H1 (cell line): ENCODE data around the gene RBM44. TPM values are rescaled to one million over a fixed set of nuclear protein-coding genes. Genes with fewer than 3 reads are reported as not detected.

Source experiments
- CHD1 ChIP-seq: IDR thresholded peaks from 2 replicates; pipeline ENCODE4 v1.6.1; 2012; ENCODE audit warnings: low read depth, low read length, improper control_type of control experiment
- GABPA ChIP-seq: IDR thresholded peaks from 2 replicates; pipeline ENCODE4 v1.6.1; 2011; ENCODE audit warnings: mild to moderate bottlenecking, low read length, moderate library complexity, borderline replicate concordance; ENCODE audit not compliant: insufficient read depth
- JUN ChIP-seq: IDR thresholded peaks from 2 replicates; pipeline ENCODE4 v1.6.1; 2011; ENCODE audit warnings: low read depth, mild to moderate bottlenecking, improper control_type of control experiment, low read length
- JUND ChIP-seq: IDR thresholded peaks from 2 replicates; pipeline ENCODE4 v1.6.1; 2011; ENCODE audit warnings: mild to moderate bottlenecking, improper control_type of control experiment, low read length
- KDM5A ChIP-seq: fragments of 200-600 bp; IDR thresholded peaks from 2 replicates; pipeline ENCODE4 v1.7.1; 2012; ENCODE audit warnings: mild to moderate bottlenecking, low read length, inconsistent platforms, mixed read lengths
- SIX5 ChIP-seq: IDR thresholded peaks from 2 replicates; pipeline ENCODE4 v1.6.1; 2011; ENCODE audit warnings: mild to moderate bottlenecking, low read depth, low read length
- YY1 ChIP-seq: IDR thresholded peaks from 2 replicates; pipeline ENCODE4 v1.6.1; 2011; ENCODE audit warnings: low read depth, mild to moderate bottlenecking, low read length
- polyA plus RNA-seq, 7 experiments: library from polyadenylated mRNA; depleted of rRNA in 3 of 7; stranded (reverse) in 5 of 7; unstranded in 2 of 7; fragments of >200 nt in 5 of 7; fragments of 200-250 nt in 2 of 7; gene quantifications; 1 replicate in 5 of 7; 2 replicates in 1 of 7; 4 replicates in 1 of 7; pipeline versions ENCODE4 v1.2.1 to v1.2.3, GENCODE V29; 2011 to 2013; ENCODE audit warnings: missing spikeins in 2 of 7, mixed read lengths in 2 of 7
- total RNA-seq: library from RNA; stranded (reverse); fragmentation: NEBNext Ultra II Directional; extraction: Animal tissue kit (Norgen Biotek cat#: 25700); gene quantifications from 2 replicates; pipeline ENCODE4 v1.2.1, GENCODE V29; 2021

The RBM44 gene
- total and polyA plus RNA-seq, 2 of the 8 experiments (the other 6 are each of a cell fraction or from before 2014, with no cell fraction given), result 0.12 to 0.43 TPM

DNA sequence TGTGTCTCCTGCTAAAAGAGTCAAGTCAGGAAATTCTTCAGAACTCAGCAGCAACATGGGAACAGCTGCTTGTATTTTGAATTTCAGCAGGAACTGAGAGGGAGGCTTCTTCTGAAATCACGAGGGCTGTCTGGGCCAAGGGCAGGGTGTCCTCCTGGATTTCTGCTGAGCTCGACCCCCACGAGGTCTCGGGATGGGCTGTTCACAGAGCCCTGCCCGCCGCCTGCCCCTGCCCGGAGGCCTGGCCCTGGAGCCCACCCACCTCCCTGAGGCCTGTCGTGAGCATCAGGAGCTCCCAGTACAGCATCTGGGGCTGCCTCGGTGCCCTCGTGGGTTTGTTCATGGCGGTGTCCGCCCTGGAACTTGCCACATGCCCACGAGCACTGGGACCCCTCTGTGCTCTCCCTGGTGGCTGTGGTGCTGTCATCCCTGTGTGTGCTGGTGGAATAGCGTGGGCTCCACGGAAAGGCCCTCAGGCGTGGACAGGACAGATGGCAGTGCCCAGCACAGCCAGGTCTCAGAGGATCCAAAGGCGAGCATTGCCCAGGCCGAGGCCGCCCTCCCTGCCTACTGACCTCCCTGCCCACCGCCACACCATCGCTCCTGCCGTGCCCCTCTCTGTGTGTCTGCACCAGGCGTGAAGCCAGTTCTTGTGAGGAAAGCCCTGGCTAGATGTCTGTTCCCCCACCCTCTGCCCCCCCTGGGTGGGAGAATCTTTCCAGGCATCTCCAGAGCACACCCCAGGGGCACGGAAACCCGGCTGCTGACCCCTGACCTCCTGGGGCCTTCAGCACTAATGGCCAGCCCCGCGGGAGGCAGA, 86.7 kb downstream of the RBM44 start (continued):
- TF ChIP-seq GABPA, result no peak
- TF ChIP-seq KDM5A, result no peak
- no peak for TF ChIP-seq CHD1
- TF ChIP-seq YY1, result no peak
- TF ChIP-seq SIX5, result no peak
- no peak for TF ChIP-seq JUND
- TF ChIP-seq JUN, result no peak
